Stomach (tissue), 9 donors: ENCODE measurements around the gene MAVS. TPM values are rescaled to one million over a fixed set of nuclear protein-coding genes. Genes with fewer than 3 reads are reported as not detected.

ENCODE experiments used
- DNase-seq, 2 donors: peaks; one replicate each; pipeline versions ENCODE4 v3.0.0 to v3.0.0-alpha.2; 2013 to 2019
- H3K27ac ChIP-seq, 5 donors: fragments of 200-600 bp in 4 of 5; sonication (generic) in 4 of 5; one replicate each; pipeline ENCODE4 v1.5.1; 2013 to 2019; ENCODE audit warnings: mild to moderate bottlenecking in 1 of 5, moderate library complexity in 1 of 5
- H3K27me3 ChIP-seq, 3 donors: fragments of 200-600 bp; sonication (generic); one replicate each; pipeline ENCODE4 v1.5.1; 2017 to 2019; ENCODE audit warnings: mixed run types in 1 of 3
- H3K36me3 ChIP-seq, 4 donors: fragments of 200-600 bp; sonication (generic); 1 replicate in 3 of 4; 2 replicates in 1 of 4; pipeline ENCODE4 v1.5.1; 2016 to 2019
- H3K4me1 ChIP-seq, 4 donors: fragments of 200-600 bp; sonication (generic); one replicate each; pipeline ENCODE4 v1.5.1; 2016 to 2019
- H3K4me3 ChIP-seq, 4 donors: fragments of 200-600 bp; sonication (generic) in 3 of 4; one replicate each; pipeline ENCODE4 v1.5.1; 2016 to 2019; ENCODE audit warnings: mild to moderate bottlenecking in 1 of 4
- H3K9me3 ChIP-seq, 4 donors: fragments of 200-600 bp; sonication (generic); one replicate each; pipeline ENCODE4 v1.5.1; 2016 to 2019
- CTCF ChIP-seq, 7 experiments: fragments of 450-650 bp in 4 of 7; fragments of 200-600 bp in 3 of 7; sonication (generic) in 3 of 7; IDR thresholded peaks; one replicate each; pipeline ENCODE4 v1.5.1; 2016 to 2019; ENCODE audit warnings: antibody characterized with exemption in 7 of 7, control low read depth in 2 of 7, mild to moderate bottlenecking in 1 of 7
- EP300 ChIP-seq: sonication (generic); formaldehyde crosslinking; IDR thresholded peaks from one replicate; pipeline ENCODE4 v1.6.1; 2017; ENCODE audit warnings: antibody characterized with exemption
- POLR2A ChIP-seq, 4 donors: fragments of 450-650 bp; IDR thresholded peaks; one replicate each; pipeline ENCODE4 v1.6.1; 2016; ENCODE audit warnings: antibody characterized with exemption in 4 of 4, control low read depth in 2 of 4, mild to moderate bottlenecking in 1 of 4, moderate library complexity in 1 of 4
- POLR2AphosphoS5 ChIP-seq, 3 donors: sonication (generic); formaldehyde crosslinking; IDR thresholded peaks; one replicate each; pipeline ENCODE4 v1.6.1; 2016; ENCODE audit warnings: antibody characterized with exemption in 3 of 3
- WGBS, 5 donors: extraction: QIAGEN DNeasy Blood & Tissue Kit in 3 of 5; methylation state at CpG; one replicate each; pipeline versions ENCODE4 v1.1.5 to v1.1.7; 2013 to 2018; 5-methylcytosine and 5-hydroxymethylcytosine counted together
- intact Hi-C: fragments of 100-400 bp; cut with DNase I; formaldehyde crosslinking; loops from one replicate; pipeline ENCODE4 v1.15.1; 2023; ENCODE audit warnings: low total_unique reads
- polyA plus RNA-seq, 3 donors: library from polyadenylated mRNA; stranded (reverse); fragments of 200-250 nt; gene quantifications; one replicate each; pipeline ENCODE4 v1.2.3, GENCODE V29; 2013
- total RNA-seq, 5 donors: library from RNA; depleted of rRNA; stranded (reverse); fragments of >200 nt; gene quantifications; one replicate each; pipeline versions ENCODE4 v1.1.0 to v1.2.3, GENCODE V29; 2014 to 2016
- donor health status: healthy with polysubstance abuse.
- donor health status: Bipolar disorder and iron deficiency.
- donor health status: healthy.

The MAVS gene
- total and polyA plus RNA-seq, 8 donors, result 6.3 to 50.4 (median 30.8) TPM

- H3K27ac ChIP-seq, result peak overlapping the region in 1 of 5 donors; percentile 8
- 96 to 100% (median 97%) methylated on average over 2 of the region's 2 CpGs for WGBS, 5 donors
- no peak for TF ChIP-seq POLR2A (IDR thresholded peaks at IDR 0.05)
- no peak for TF ChIP-seq EP300
- no peak for TF ChIP-seq POLR2AphosphoS5 (IDR thresholded peaks at IDR 0.05)
- no peak for TF ChIP-seq CTCF (IDR thresholded peaks at IDR 0.05)
- DNase-seq, result no peak
- H3K36me3 ChIP-seq, result peaks cover 37 to 96% (median 89%) of the 10 kb centered on the region in 4 donors
- H3K27me3 ChIP-seq, result no peaks in the 10 kb centered on the region
- H3K4me1 ChIP-seq, result peaks cover 0 to 17% (median 2%) of the 10 kb centered on the region in 4 donors
- intact Hi-C loops, result no loop called here
- H3K4me3 ChIP-seq, result no peak overlapping the region
- no peaks in the 10 kb centered on the region for H3K9me3 ChIP-seq
These were observed 67.8 kb downstream of the MAVS start for GRCh38 chr20:3914446-3914845.

- no peak for TF ChIP-seq CTCF (IDR thresholded peaks at IDR 0.05)
- TF ChIP-seq POLR2AphosphoS5 (IDR thresholded peaks at IDR 0.05), result no peak
- no peak for TF ChIP-seq POLR2A (IDR thresholded peaks at IDR 0.05)
- Histone ChIP-seq H3K4me3 (no peak overlapping the region), H3K27me3 (no peaks in the 10 kb centered on the region), H3K36me3 (peaks cover 35 to 92% (median 88%) of the 10 kb centered on the region in 4 donors), H3K27ac (no peak overlapping the region), H3K4me1 (peaks cover 0 to 17% (median 2%) of the 10 kb centered on the region in 4 donors), H3K9me3 (no peaks in the 10 kb centered on the region)
- 71 to 79% (median 78%) methylated on average over 2 of the region's 2 CpGs for WGBS, 5 donors
- intact Hi-C loops, result no loop called here
- no peak for DNase-seq
These were observed 69.1 kb downstream of the MAVS start for GRCh38 chr20:3915691-3916090.

GRCh38 chr20:3916364-3916763 lies 69.7 kb downstream of the MAVS start:
- H3K4me3 ChIP-seq, result no peak overlapping the region
- no peaks in the 10 kb centered on the region for H3K9me3 ChIP-seq
- intact Hi-C loops, result no loop called here
- peaks cover 0 to 14% (median 2%) of the 10 kb centered on the region in 4 donors for H3K4me1 ChIP-seq
- no peak for DNase-seq
- H3K27ac ChIP-seq, result no peak overlapping the region
- TF ChIP-seq CTCF (IDR thresholded peaks at IDR 0.05) (no peak), POLR2A (IDR thresholded peaks at IDR 0.05) (no peak), POLR2AphosphoS5 (IDR thresholded peaks at IDR 0.05) (no peak), EP300 (no peak)
- H3K27me3 ChIP-seq, result no peaks in the 10 kb centered on the region
- 50 to 63% (median 55%) methylated on average over 2 of the region's 2 CpGs for WGBS, 5 donors
- peaks cover 28 to 92% (median 87%) of the 10 kb centered on the region in 4 donors for H3K36me3 ChIP-seq

- intact Hi-C loops, result no loop called here
- Histone ChIP-seq H3K4me3 (no peak overlapping the region), H3K36me3 (peaks cover 22 to 91% (median 83%) of the 10 kb centered on the region in 4 donors), H3K27ac (no peak overlapping the region), H3K4me1 (peaks cover 4 to 33% (median 18%) of the 10 kb centered on the region in 4 donors), H3K27me3 (no peaks in the 10 kb centered on the region), H3K9me3 (no peaks in the 10 kb centered on the region)
- TF ChIP-seq CTCF (IDR thresholded peaks at IDR 0.05), result no peak
- no peak for TF ChIP-seq POLR2A (IDR thresholded peaks at IDR 0.05)
- no peak for TF ChIP-seq POLR2AphosphoS5 (IDR thresholded peaks at IDR 0.05)
- no peak for TF ChIP-seq EP300
- 90 to 100% (median 97%) methylated on average over 1 of the region's 1 CpG for WGBS, 5 donors
- no peak for DNase-seq
These were observed 72.7 kb downstream of the MAVS start for GRCh38 chr20:3919352-3919751.
